ENCODE measurements around the gene WDR55. TPM values are rescaled to one million over a fixed set of nuclear protein-coding genes. Genes with fewer than 3 reads are reported as not detected.
"Not testable (repeated sequence)": the region's sequence is repeated elsewhere in the genome, so short reads cannot be mapped to it uniquely, and the experiment has no call there.

WDR55 gene, protein sequence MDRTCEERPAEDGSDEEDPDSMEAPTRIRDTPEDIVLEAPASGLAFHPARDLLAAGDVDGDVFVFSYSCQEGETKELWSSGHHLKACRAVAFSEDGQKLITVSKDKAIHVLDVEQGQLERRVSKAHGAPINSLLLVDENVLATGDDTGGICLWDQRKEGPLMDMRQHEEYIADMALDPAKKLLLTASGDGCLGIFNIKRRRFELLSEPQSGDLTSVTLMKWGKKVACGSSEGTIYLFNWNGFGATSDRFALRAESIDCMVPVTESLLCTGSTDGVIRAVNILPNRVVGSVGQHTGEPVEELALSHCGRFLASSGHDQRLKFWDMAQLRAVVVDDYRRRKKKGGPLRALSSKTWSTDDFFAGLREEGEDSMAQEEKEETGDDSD
- 9.9 TPM for polyA plus RNA-seq (2013, experiment 1 of 2)
- polyA plus RNA-seq (2013, experiment 2 of 2) = 10.2 TPM

DNA sequence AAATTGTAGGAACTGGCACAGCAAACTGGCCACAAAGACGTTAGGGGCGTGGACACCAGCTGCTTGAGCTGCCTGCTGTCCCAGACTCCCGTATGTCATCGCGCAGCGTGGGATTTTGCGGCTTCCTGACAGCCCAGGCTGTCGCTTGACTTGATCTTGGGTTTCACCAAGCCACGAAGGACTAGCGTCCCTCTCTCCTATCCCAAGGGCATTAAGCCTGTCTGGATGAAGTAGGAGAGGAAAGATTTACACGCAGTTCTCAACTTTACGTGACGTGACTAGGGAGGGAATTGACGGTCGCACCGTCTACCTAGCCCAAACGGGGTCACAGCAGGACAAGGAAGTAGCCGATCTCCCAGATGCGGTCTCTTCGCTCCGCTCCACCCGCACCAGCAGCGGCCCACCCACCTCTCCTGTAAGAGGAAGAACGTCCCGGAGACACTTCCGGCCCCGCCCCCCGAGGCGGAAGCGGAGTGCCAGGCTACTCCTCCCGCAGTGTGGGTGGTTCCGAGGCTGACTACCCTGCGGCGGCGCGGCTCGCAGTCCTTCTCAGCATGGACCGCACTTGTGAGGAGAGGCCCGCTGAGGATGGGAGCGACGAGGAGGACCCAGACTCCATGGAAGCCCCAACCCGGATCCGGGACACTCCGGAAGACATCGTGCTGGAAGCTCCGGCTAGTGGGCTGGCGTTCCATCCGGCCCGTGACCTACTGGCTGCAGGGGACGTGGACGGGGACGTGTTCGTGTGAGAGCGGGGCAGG lies at the start of gene WDR55:
WDR55 (plus strand) TSS at position 546 of the 761 bp plus-strand sequence; CDS start at position 555, 9 bp downstream.
- Histone ChIP-seq H3K4me2 (ENCODE audit: insufficient read depth, low read length, poor library complexity, severe bottlenecking) (peak within 1 kb of the TSS; percentile 90), H3K9ac (ENCODE audit: low read depth, low read length, poor library complexity) (peak within 1 kb of the TSS; percentile 93), H3K23ac (ENCODE audit: low read depth, low read length, poor library complexity) (peak within 1 kb of the TSS; percentile 90), H3K18ac (ENCODE audit: low read length) (peak within 1 kb of the TSS; percentile 95), H3K36me3 (replicated peaks in 1 of 2; ENCODE audit: control insufficient read depth in 2 of 2, insufficient read depth in 2 of 2, low read length in 2 of 2) (peaks cover 36 to 71% of the 10 kb centered on the region in 2 donors), H3K27me3 (ENCODE audit: control insufficient read depth in 3 of 3, insufficient read depth in 3 of 3, low read depth in 1 of 3, low read length in 3 of 3) (no peaks in the 10 kb centered on the region), H2BK12ac (ENCODE audit: low read length) (peak within 1 kb of the TSS; percentile 77), H2AFZ (ENCODE audit: low read length) (peak within 1 kb of the TSS; percentile 86), H3K14ac (ENCODE audit: low read length) (peak within 1 kb of the TSS; percentile 78), H2BK15ac (ENCODE audit: low read length) (peak within 1 kb of the TSS; percentile 84), H4K8ac (ENCODE audit: low read depth, low read length) (no peak within 1 kb of the TSS), H3K27ac (replicated peaks; ENCODE audit: low read length) (peak within 1 kb of the TSS; percentile 63), H3K4ac (ENCODE audit: low read length) (no peak within 1 kb of the TSS), H4K91ac (ENCODE audit: low read depth, low read length, poor library complexity) (no peak within 1 kb of the TSS), H3K4me1 (ENCODE audit: control insufficient read depth in 2 of 2, insufficient read depth in 1 of 2, low read depth in 1 of 2, low read length in 2 of 2) (peaks cover 0 to 2% of the 10 kb centered on the region in 2 donors), H2BK120ac (ENCODE audit: low read depth, low read length) (no peak within 1 kb of the TSS), H3K9me3 (replicated peaks in 1 of 2; ENCODE audit: control insufficient read depth in 2 of 2, insufficient read depth in 1 of 2, low read depth in 1 of 2, low read length in 2 of 2) (no peaks in the 10 kb centered on the region), H3K4me3 (ENCODE audit: low read length in 2 of 2) (peak within 1 kb of the TSS; percentile 89 to 95), H3K79me1 (ENCODE audit: low read depth, low read length) (no peaks in the 10 kb centered on the region), H2BK5ac (ENCODE audit: low read length) (no peak within 1 kb of the TSS), H2AK5ac (ENCODE audit: low read depth, low read length) (no peak within 1 kb of the TSS)
- peak; percentile 86 for DNase-seq (ENCODE audit: low spot score)
- WGBS, 2 donors (ENCODE audit: extremely low coverage in 2 of 2, insufficient read length in 2 of 2, insufficient replicate concordance in 1 of 2) = no CpG with 5 or more reads among the region's 54 CpGs

DNA sequence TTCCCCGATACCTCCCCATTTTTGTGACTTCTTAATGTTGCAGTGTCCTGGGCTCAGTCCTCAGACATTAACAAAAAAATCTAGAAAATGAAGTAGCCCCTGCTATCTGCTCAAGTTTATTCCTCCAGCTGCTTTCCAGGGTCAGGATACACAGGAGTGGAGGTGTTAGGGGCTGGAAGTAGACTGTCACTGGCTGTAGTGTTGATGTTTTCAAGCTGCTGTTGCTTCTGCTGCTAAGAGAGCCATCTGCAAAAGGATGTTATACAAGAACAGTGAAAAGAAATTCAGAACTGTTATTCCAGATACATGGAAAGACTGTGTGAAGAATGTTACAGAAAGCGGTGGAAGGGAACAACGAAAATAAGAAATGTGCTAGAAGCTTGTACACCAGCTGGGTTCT lies 42.4 kb upstream of the WDR55 start:
- Histone ChIP-seq H3K9me3 (replicated peaks in 1 of 2; ENCODE audit: control insufficient read depth in 2 of 2, insufficient read depth in 1 of 2, low read depth in 1 of 2, low read length in 2 of 2) (peaks cover 0 to 5% of the 10 kb centered on the region in 2 donors), H3K4me2 (ENCODE audit: insufficient read depth, low read length, poor library complexity, severe bottlenecking) (no peak overlapping the region), H4K8ac (ENCODE audit: low read depth, low read length) (no peak overlapping the region), H3K14ac (ENCODE audit: low read length) (no peak overlapping the region), H2AK5ac (ENCODE audit: low read depth, low read length) (no peak overlapping the region), H3K9ac (ENCODE audit: low read depth, low read length, poor library complexity) (no peak overlapping the region), H4K91ac (ENCODE audit: low read depth, low read length, poor library complexity) (no peak overlapping the region), H3K23ac (ENCODE audit: low read depth, low read length, poor library complexity) (no peak overlapping the region), H2BK120ac (ENCODE audit: low read depth, low read length) (no peak overlapping the region), H3K36me3 (replicated peaks in 1 of 2; ENCODE audit: control insufficient read depth in 2 of 2, insufficient read depth in 2 of 2, low read length in 2 of 2) (no peaks in the 10 kb centered on the region), H3K4ac (ENCODE audit: low read length) (no peak overlapping the region), H2BK15ac (ENCODE audit: low read length) (no peak overlapping the region), H2BK5ac (ENCODE audit: low read length) (no peak overlapping the region), H2AFZ (ENCODE audit: low read length) (no peak overlapping the region), H3K4me3 (ENCODE audit: low read length in 2 of 2) (no peak overlapping the region), H3K4me1 (ENCODE audit: control insufficient read depth in 2 of 2, insufficient read depth in 1 of 2, low read depth in 1 of 2, low read length in 2 of 2) (no peaks in the 10 kb centered on the region), H3K27me3 (ENCODE audit: control insufficient read depth in 3 of 3, insufficient read depth in 3 of 3, low read depth in 1 of 3, low read length in 3 of 3) (peaks cover 0 to 3% (median 0%) of the 10 kb centered on the region in 3 experiments), H3K79me1 (ENCODE audit: low read depth, low read length) (no peaks in the 10 kb centered on the region), H3K27ac (replicated peaks; ENCODE audit: low read length) (no peak overlapping the region), H2BK12ac (ENCODE audit: low read length) (no peak overlapping the region), H3K18ac (ENCODE audit: low read length) (no peak overlapping the region)
- WGBS, 2 donors (ENCODE audit: extremely low coverage in 2 of 2, insufficient read length in 2 of 2, insufficient replicate concordance in 1 of 2) = no CpG with 5 or more reads among the region's 3 CpGs
- no peak for DNase-seq (ENCODE audit: low spot score)

DNA sequence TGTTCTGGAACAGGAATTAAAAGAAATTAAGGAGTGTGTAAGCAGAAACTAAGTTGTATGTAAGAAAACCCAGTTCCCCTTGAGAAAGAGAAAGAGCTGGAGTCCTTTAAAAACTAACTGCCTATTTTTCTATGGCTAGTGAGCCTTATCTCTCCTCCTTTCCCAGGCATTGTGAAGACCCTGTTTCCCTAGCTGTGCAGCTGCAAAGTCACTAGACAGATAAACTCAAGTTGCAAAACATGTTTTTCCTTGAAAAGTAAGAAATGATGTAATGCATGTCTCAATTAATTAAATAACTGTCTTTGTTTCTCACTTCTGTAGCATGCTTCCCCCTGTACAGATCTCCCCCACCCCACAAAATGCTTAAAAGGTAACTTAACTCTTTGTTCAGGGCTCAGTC lies 41.6 kb upstream of the WDR55 start:
- not testable (repeated sequence) for H3K14ac ChIP-seq (ENCODE audit: low read length); H3K79me1 ChIP-seq (ENCODE audit: low read depth, low read length); H2BK120ac ChIP-seq (ENCODE audit: low read depth, low read length); H3K27me3 ChIP-seq (ENCODE audit: control insufficient read depth in 3 of 3, insufficient read depth in 3 of 3, low read depth in 1 of 3, low read length in 3 of 3); H3K9ac ChIP-seq (ENCODE audit: low read depth, low read length, poor library complexity); H3K4ac ChIP-seq (ENCODE audit: low read length); H4K8ac ChIP-seq (ENCODE audit: low read depth, low read length); H2BK5ac ChIP-seq (ENCODE audit: low read length); H3K36me3 ChIP-seq (replicated peaks in 1 of 2; ENCODE audit: control insufficient read depth in 2 of 2, insufficient read depth in 2 of 2, low read length in 2 of 2); H3K4me3 ChIP-seq (ENCODE audit: low read length in 2 of 2); DNase-seq (ENCODE audit: low spot score); H3K27ac ChIP-seq (replicated peaks; ENCODE audit: low read length); H2AK5ac ChIP-seq (ENCODE audit: low read depth, low read length); H2BK15ac ChIP-seq (ENCODE audit: low read length); H4K91ac ChIP-seq (ENCODE audit: low read depth, low read length, poor library complexity); H2AFZ ChIP-seq (ENCODE audit: low read length); H3K23ac ChIP-seq (ENCODE audit: low read depth, low read length, poor library complexity); H2BK12ac ChIP-seq (ENCODE audit: low read length); H3K18ac ChIP-seq (ENCODE audit: low read length); H3K4me2 ChIP-seq (ENCODE audit: insufficient read depth, low read length, poor library complexity, severe bottlenecking); H3K9me3 ChIP-seq (replicated peaks in 1 of 2; ENCODE audit: control insufficient read depth in 2 of 2, insufficient read depth in 1 of 2, low read depth in 1 of 2, low read length in 2 of 2); H3K4me1 ChIP-seq (ENCODE audit: control insufficient read depth in 2 of 2, insufficient read depth in 1 of 2, low read depth in 1 of 2, low read length in 2 of 2)

DNA sequence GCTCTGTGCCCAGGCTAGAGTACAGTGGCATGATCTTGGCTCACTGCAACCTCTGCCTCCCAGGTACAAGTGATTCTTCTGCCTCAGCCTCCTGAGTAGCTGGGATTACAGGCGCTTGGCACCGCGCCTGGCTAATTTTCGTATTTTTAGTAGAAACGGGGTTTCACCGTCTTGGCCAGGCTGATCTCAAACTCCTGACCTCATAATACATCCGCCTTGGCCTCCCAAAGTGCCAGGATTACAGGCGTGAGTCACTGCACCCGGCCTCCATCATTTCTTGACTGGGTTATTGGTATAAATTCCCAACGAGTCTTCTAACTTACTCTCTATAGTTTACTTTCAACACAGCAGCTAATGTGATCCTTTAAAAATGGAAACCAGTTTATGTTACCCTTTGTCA lies 39.8 kb upstream of the WDR55 start:
- not testable (repeated sequence) for H3K23ac ChIP-seq (ENCODE audit: low read depth, low read length, poor library complexity); H4K91ac ChIP-seq (ENCODE audit: low read depth, low read length, poor library complexity); H3K27ac ChIP-seq (replicated peaks; ENCODE audit: low read length); H3K79me1 ChIP-seq (ENCODE audit: low read depth, low read length); H3K27me3 ChIP-seq (ENCODE audit: control insufficient read depth in 3 of 3, insufficient read depth in 3 of 3, low read depth in 1 of 3, low read length in 3 of 3); H4K8ac ChIP-seq (ENCODE audit: low read depth, low read length); H3K18ac ChIP-seq (ENCODE audit: low read length); H2BK12ac ChIP-seq (ENCODE audit: low read length); H3K4ac ChIP-seq (ENCODE audit: low read length); H3K36me3 ChIP-seq (replicated peaks in 1 of 2; ENCODE audit: control insufficient read depth in 2 of 2, insufficient read depth in 2 of 2, low read length in 2 of 2); H3K4me2 ChIP-seq (ENCODE audit: insufficient read depth, low read length, poor library complexity, severe bottlenecking); H3K4me3 ChIP-seq (ENCODE audit: low read length in 2 of 2); H2BK5ac ChIP-seq (ENCODE audit: low read length); H3K9ac ChIP-seq (ENCODE audit: low read depth, low read length, poor library complexity); H2AFZ ChIP-seq (ENCODE audit: low read length); H3K14ac ChIP-seq (ENCODE audit: low read length); H2BK15ac ChIP-seq (ENCODE audit: low read length); H2AK5ac ChIP-seq (ENCODE audit: low read depth, low read length); H3K4me1 ChIP-seq (ENCODE audit: control insufficient read depth in 2 of 2, insufficient read depth in 1 of 2, low read depth in 1 of 2, low read length in 2 of 2); DNase-seq (ENCODE audit: low spot score); H2BK120ac ChIP-seq (ENCODE audit: low read depth, low read length)
- WGBS, 2 donors (ENCODE audit: extremely low coverage in 2 of 2, insufficient read length in 2 of 2, insufficient replicate concordance in 1 of 2) = no CpG with 5 or more reads among the region's 10 CpGs
- H3K9me3 ChIP-seq (replicated peaks in 1 of 2; ENCODE audit: control insufficient read depth in 2 of 2, insufficient read depth in 1 of 2, low read depth in 1 of 2, low read length in 2 of 2) = peaks cover 5 to 15% of the 10 kb centered on the region in 2 donors
